IPS DF 6.9 (cell line): ENCODE data around the gene RAB6C.
"Not testable (repeated sequence)": the region's sequence is repeated elsewhere in the genome, so short reads cannot be mapped to it uniquely, and the experiment has no call there.

Experiments
- DNase-seq: peaks from one replicate; pipeline ENCODE4 v3.0.0-alpha.2; 2013; ENCODE audit warnings: low read depth, low spot score
- H3K27ac ChIP-seq: one replicate; pipeline ENCODE4 v1.5.1; 2013; ENCODE audit warnings: low read length, control low read depth
- H3K27me3 ChIP-seq: 2 replicates; pipeline ENCODE4 v1.6.1; 2013; ENCODE audit warnings: mild to moderate bottlenecking, low read length; ENCODE audit not compliant: control insufficient read depth, insufficient read depth
- H3K36me3 ChIP-seq: 2 replicates; pipeline ENCODE4 v1.6.1; 2013; ENCODE audit warnings: low read length; ENCODE audit not compliant: control insufficient read depth, insufficient read depth
- H3K4me1 ChIP-seq: 2 replicates; pipeline ENCODE4 v1.6.1; 2013; ENCODE audit warnings: low read length; ENCODE audit not compliant: control insufficient read depth, insufficient read depth
- H3K4me3 ChIP-seq: 2 replicates; pipeline ENCODE4 v1.5.1; 2013; ENCODE audit warnings: mild to moderate bottlenecking, low read length
- H3K9me3 ChIP-seq: 2 replicates; pipeline ENCODE4 v1.6.1; 2013; ENCODE audit warnings: low read length, inconsistent platforms; ENCODE audit not compliant: control insufficient read depth, insufficient read depth
- WGBS: extraction: QIAGEN DNeasy Blood & Tissue Kit; methylation state at CpG from one replicate; pipeline ENCODE4 v1.1.7; 2013; ENCODE audit warnings: mixed read lengths, missing lambda C conversion rate; ENCODE audit not compliant: insufficient read length, insufficient coverage; 5-methylcytosine and 5-hydroxymethylcytosine counted together

The RAB6C gene

DNA sequence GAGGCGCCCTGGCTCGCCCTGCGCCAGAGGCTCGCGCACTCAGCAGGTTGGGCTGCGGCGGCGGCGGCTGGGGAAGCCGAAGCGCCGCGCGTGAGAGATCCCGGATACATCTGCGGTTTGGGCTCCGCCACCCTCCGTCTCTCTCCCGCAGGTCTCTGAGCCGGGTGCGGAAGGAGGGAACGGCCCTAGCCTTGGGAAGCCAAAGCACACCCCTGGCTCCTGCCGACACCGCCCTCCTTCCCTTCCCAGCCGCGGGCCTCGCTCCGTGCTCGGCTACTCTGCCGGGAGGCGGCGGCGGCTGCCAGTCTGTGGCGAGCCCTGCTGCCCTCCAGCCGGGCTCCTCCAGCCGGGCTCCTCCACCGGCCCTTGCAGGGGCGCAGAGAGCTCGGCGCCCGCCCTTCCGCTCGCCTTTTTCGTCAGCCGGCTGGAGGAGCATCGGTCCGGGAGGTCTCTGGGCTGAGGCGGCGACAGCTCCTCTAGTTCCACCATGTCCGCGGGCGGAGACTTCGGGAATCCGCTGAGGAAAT, at the start of gene RAB6C:
Gene RAB6C (plus strand): TSS at position 38 of the 527 bp plus-strand sequence. CDS start 450 bp downstream, at position 488.
- WGBS: no CpG with 5 or more reads among the region's 54 CpGs
- peak within 1 kb of the TSS; percentile 25; the same call in 1 of the 2 replicates for H3K4me3 ChIP-seq
- peak; percentile 11 for DNase-seq
- H3K36me3 ChIP-seq, H3K27ac ChIP-seq, H3K9me3 ChIP-seq, H3K27me3 ChIP-seq, H3K4me1 ChIP-seq: not testable (repeated sequence)

DNA sequence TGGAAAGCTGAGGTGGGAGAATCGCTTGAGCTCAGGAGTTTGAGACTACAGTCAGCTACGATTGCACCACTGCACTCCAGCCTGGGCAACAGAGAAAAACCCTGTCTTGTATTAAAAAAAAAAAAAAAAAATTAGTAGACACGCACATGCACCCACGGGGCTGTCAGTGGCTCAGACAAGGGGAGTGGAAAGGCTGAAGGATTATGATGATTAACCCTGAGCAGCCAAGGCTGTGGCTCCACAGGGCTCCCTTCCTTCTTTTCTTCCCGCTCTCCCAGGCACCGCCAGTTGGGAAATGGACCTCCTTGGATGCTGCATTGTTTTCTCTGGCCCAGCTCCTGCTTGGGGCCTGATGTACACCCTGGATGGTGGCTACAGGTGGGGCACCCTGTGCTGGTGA, 49.0 kb upstream of the RAB6C start:
- H3K4me3 ChIP-seq: no peak overlapping the region
- no peak for DNase-seq

GRCh38 chr2:129933387-129933786, 46.1 kb upstream of the RAB6C start:
- H3K4me3 ChIP-seq, H3K27ac ChIP-seq, H3K27me3 ChIP-seq, H3K36me3 ChIP-seq, H3K4me1 ChIP-seq, H3K9me3 ChIP-seq, DNase-seq: not testable (repeated sequence)
- WGBS: no CpG with 5 or more reads among the region's 8 CpGs

More for the DNA sequence above, 49.0 kb upstream of the RAB6C start:
- Histone ChIP-seq H3K27ac (no peak overlapping the region), H3K27me3 (no peaks in the 10 kb centered on the region; the same call in 1 of the 2 replicates), H3K36me3 (no peaks in the 10 kb centered on the region), H3K4me1 (0 out of 2 replicates have a peak, but pooled peaks cover 2% of the 10 kb centered on the region), H3K9me3 (no peaks in the 10 kb centered on the region)
- WGBS: no CpG with 5 or more reads among the region's 6 CpGs

DNA sequence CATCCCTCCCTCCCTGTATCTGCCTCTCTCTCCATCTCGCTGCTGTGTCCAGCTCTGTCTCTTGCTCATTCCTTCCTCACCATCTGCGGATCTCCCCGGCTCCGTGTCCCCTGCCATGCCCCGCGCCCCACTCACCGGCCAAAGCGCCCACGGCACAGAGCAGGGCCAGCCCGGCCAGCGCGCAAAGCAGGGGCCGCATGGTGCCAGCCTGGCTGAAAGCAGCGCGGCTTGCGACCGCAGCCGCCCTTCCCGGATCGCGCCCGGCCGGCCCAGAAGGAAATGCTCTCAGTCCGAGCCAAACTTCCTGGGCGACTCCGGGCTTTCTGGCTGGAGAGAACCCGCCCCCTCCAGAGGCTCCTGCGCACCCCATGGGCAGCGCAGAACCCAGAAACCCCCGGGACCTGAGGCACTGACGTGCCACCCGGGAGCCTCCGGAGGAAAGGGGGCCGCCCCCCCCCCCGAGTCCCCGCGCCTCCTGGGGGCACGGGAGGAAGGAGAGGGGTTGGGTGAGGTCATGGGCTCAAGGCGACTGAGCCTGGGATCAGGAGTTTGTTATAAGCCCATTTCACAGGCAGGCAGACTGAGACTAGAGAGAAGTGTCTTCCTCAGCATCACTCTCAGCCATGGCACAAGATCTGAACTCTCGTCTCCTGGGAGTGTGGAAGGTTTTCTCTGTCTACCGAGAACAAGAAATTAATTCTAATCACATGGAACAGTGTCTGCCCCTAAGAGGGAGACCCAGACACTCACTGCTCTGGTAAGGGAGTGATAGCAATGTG, 45.2 kb upstream of the RAB6C start:
- no peaks in the 10 kb centered on the region; the same call in 1 of the 2 replicates for H3K27me3 ChIP-seq
- no CpG with 5 or more reads among the region's 41 CpGs for WGBS
- no peak for DNase-seq
- 0 out of 2 replicates have a peak, but pooled peaks cover 2% of the 10 kb centered on the region for H3K4me1 ChIP-seq
- peak overlapping the region; percentile 24; the same call in 1 of the 2 replicates for H3K4me3 ChIP-seq
- H3K9me3 ChIP-seq: no peaks in the 10 kb centered on the region
- H3K36me3 ChIP-seq: no peaks in the 10 kb centered on the region
- H3K27ac ChIP-seq: no peak overlapping the region

GRCh38 chr2:129935118-129935517, 44.3 kb upstream of the RAB6C start:
- DNase-seq: no peak
- 0 out of 2 replicates have a peak, but pooled peaks cover 2% of the 10 kb centered on the region for H3K4me1 ChIP-seq
- no CpG with 5 or more reads among the region's 1 CpG for WGBS
- H3K36me3 ChIP-seq: no peaks in the 10 kb centered on the region
- no peak overlapping the region for H3K4me3 ChIP-seq
- no peak overlapping the region for H3K27ac ChIP-seq
- H3K27me3 ChIP-seq: no peaks in the 10 kb centered on the region; the same call in 1 of the 2 replicates
- no peaks in the 10 kb centered on the region for H3K9me3 ChIP-seq

DNA sequence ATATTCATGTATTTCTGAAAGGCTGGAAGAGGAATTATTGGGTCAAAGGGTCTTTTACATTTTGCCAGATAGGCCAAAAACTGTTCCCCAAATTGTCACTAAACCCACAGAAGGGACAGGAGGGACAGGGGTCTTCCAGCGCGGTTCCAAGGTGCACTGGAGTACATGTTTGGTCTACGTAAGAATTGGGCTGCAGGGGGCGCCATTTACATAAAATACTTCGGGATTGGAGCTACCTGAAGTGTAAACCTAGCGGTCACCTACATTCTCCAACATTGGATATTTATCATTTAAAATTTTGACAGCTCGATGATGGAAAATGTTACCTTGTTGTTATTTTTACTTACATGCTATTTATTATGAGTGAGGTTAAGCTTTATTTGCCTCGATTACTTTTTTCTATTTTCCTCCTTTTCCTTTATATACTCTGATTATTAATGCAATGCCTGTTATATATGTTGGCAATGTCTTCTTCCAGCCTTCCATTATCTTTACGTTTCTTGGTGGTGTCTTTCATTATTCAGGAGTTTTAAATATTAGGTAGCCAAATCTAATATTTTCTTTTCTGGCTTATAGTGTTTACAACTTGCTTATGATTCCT, 43.0 kb upstream of the RAB6C start:
- no CpG with 5 or more reads among the region's 9 CpGs for WGBS
- 0 out of 2 replicates have a peak, but pooled peaks cover 2% of the 10 kb centered on the region for H3K4me1 ChIP-seq
- H3K27me3 ChIP-seq: no peaks in the 10 kb centered on the region; the same call in 1 of the 2 replicates
- no peak overlapping the region for H3K27ac ChIP-seq
- H3K4me3 ChIP-seq: no peak overlapping the region
- H3K9me3 ChIP-seq: no peaks in the 10 kb centered on the region
- H3K36me3 ChIP-seq: no peaks in the 10 kb centered on the region
- DNase-seq: no peak

- DNase-seq, H3K4me3 ChIP-seq, H3K27ac ChIP-seq, H3K27me3 ChIP-seq, H3K36me3 ChIP-seq, H3K4me1 ChIP-seq, H3K9me3 ChIP-seq: not testable (repeated sequence)
- WGBS: no CpG with 5 or more reads among the region's 7 CpGs
Observed at GRCh38 chr2:129938850-129939471, 40.5 kb upstream of the RAB6C start.

DNA sequence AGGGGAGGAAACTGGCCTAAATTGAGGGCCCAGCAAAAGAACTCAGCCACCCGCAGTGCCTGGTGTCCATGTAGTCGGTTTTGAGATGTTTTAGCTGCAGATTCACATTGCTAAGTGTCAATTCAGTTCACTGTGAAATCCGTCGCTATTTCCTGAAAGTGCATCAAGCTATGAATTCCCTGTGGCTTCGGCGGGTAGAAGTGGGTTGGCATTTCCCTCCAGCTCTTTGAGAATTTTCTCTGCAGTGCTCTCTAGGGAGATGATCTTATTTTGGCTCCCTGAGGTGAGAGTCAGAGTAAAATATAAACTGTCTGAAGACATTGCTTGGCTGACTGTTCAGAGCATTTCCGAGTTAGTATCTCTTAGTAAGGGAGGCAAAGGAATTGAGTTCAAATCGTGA, 36.0 kb upstream of the RAB6C start:
- not testable (repeated sequence) for H3K9me3 ChIP-seq, H3K4me3 ChIP-seq, DNase-seq, H3K27ac ChIP-seq, H3K36me3 ChIP-seq, H3K27me3 ChIP-seq, H3K4me1 ChIP-seq
- WGBS: no CpG with 5 or more reads among the region's 8 CpGs

GRCh38 chr2:129945557-129945956, 33.9 kb upstream of the RAB6C start:
- DNase-seq: no peak
- Histone ChIP-seq H3K4me1 (no peaks in the 10 kb centered on the region), H3K27ac (no peak overlapping the region), H3K36me3 (no peaks in the 10 kb centered on the region), H3K9me3 (no peaks in the 10 kb centered on the region), H3K4me3 (no peak overlapping the region), H3K27me3 (no peaks in the 10 kb centered on the region)

GRCh38 chr2:129947712-129948111, 31.8 kb upstream of the RAB6C start:
- H3K9me3 ChIP-seq, H3K4me1 ChIP-seq, H3K36me3 ChIP-seq, H3K4me3 ChIP-seq, H3K27ac ChIP-seq, DNase-seq, H3K27me3 ChIP-seq: not testable (repeated sequence)
- WGBS: no CpG with 5 or more reads among the region's 2 CpGs
